GM18526 (cell line): ENCODE measurements around the gene RARB.

Source experiments
- POLR2A ChIP-seq: IDR thresholded peaks from 3 replicates; pipeline ENCODE4 v1.6.1; 2011; ENCODE audit not compliant: insufficient read length; ENCODE audit errors: extremely low read depth

The RARB gene

DNA sequence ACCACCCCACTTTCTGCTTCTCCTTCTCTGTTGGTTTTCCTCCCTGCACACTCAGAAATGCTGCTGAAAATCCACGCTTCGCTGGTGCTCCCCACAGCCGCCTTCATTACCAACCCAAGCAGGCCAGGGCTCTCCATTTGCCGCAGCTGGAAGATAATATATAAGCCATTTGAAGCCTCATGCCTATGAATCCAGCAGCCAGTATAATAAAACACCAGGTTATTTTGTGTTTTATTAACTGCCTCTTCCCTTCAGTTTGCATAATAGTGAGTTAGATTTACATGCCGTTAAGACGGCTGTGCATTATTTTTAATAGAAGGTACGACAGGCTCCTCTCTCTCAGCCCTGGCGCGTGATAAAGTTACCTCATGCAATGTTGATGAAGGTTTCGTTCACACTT lies 150.0 kb downstream of the RARB start:
- no peak for TF ChIP-seq POLR2A

DNA sequence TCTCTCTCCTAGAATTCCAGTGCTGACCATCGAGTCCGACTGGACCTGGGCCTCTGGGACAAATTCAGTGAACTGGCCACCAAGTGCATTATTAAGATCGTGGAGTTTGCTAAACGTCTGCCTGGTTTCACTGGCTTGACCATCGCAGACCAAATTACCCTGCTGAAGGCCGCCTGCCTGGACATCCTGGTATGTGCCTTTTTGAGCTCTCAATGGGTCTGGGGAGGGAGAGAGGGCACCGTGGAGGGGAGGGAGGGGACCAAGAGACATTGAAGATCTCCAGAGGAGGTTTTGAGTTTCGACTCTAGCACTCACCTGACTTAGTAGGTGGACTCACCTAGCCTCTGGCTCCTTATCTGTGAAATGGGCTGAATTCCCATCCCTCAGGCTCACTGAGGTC lies 152.5 kb downstream of the RARB start:
- TF ChIP-seq POLR2A, result no peak

DNA sequence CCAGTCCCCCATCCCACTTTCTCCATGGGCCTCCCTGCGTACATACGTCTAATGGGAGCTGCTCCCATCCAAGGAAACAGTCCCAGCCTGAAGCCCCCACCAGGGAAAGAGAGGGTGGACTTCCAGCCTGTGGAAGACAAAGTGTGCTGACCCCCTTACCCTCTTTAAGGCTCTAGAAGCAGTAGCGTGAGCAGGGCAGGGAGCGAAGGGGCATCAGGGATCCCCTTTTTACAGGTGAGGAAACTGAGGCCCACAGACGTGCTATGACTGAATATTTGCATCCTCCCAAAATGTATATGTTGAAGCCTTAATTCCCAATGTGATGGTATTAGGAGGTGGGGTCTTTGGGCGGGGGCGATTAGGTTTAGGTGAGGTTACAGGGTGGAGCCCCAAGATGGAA lies 153.3 kb downstream of the RARB start:
- TF ChIP-seq POLR2A, result no peak

DNA sequence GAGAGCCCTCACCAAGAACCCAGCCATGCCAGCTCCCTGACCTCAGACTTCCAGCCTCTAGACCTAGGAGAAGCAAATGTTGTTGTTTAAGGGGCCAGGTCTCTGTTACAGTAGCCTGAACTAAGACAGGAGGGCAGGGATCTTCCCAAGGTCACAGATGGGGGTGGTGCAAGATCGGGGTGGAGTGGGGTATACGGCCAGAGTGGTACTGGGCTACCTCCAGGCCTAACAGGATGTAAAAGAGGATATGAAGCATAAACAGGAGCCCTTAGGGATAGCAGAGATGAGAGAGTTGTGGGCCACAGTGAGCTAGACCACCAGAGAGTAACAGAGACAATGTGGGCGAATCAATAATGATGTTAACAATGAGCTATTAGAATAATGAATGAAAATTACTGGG lies 153.8 kb downstream of the RARB start:
- no peak for TF ChIP-seq POLR2A

DNA sequence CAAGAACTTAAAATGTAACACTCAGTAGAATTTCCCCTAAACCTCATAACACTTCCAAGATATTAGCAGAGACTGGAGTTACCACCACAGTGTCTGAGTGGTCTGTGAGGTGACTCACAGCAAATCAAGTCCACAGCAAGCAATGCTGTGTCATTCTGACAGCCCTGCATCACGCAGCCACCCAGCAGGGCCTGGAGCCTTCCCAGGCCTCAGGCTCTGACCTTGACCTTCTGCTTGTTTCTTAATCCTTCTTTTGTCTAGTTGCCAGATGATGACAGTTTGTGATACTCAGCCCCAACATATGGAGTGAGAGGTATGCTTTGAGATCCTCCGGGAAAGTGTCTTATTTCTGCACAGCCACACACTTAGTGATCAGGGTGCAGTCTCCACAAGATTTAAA lies 154.2 kb downstream of the RARB start:
- TF ChIP-seq POLR2A, result no peak

DNA sequence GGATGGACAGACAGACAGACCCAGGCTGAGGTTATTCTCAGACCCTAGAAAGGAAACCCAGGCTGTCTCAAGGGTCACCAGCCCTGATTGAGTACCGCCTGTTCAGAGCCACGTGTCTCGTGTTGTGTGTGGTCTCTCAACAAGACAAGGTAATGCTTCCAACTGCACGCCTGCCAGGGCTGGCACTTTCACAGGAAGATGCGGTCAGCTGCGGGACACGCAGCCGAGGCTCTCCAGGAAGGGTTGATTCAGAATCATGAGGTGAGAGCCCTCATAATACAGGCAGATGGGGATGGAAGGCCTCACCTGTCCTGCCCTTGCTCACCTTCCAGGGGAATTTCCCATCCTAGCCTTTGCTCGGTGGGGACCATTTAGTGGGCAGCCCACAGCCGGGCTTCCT lies 155.3 kb downstream of the RARB start:
- TF ChIP-seq POLR2A, result no peak

DNA sequence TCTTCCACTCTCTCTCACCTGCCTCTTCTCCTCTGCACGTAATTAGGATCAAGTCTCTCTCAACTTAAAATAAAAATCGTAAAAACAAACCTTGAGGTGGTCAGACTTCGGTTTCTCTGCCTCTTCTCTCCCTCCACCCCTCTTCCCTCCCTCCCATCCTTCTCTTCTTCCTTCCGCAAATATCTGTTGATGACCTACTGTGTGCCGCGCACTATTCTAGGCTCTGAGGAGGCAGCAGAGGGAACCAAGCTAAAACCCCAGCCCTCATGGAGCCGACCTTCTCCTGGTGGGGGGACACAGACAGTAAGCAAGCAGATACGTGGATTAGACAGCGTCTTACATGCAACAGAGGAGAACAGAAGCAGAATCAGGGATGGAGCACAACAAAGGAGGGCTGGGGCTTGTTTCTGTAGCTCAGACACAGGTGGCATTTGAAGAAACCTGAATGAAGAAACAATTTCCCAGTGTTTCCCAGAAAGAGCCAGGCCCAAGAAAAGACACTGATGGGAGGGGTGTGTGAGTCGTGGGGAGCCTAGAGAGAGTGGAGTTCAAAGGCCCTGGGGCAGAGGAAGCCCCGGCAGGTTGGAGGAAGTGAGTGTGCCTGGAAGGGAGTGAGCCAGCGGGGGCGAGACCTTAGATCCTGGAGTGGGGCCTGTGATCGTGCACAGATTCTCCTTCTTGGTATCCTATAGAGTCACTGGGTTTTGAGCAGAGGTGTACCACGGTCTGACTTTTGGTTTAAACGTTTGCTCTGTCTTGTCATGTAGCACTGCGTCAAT lies 156.1 kb downstream of the RARB start:
- no peak for TF ChIP-seq POLR2A

DNA sequence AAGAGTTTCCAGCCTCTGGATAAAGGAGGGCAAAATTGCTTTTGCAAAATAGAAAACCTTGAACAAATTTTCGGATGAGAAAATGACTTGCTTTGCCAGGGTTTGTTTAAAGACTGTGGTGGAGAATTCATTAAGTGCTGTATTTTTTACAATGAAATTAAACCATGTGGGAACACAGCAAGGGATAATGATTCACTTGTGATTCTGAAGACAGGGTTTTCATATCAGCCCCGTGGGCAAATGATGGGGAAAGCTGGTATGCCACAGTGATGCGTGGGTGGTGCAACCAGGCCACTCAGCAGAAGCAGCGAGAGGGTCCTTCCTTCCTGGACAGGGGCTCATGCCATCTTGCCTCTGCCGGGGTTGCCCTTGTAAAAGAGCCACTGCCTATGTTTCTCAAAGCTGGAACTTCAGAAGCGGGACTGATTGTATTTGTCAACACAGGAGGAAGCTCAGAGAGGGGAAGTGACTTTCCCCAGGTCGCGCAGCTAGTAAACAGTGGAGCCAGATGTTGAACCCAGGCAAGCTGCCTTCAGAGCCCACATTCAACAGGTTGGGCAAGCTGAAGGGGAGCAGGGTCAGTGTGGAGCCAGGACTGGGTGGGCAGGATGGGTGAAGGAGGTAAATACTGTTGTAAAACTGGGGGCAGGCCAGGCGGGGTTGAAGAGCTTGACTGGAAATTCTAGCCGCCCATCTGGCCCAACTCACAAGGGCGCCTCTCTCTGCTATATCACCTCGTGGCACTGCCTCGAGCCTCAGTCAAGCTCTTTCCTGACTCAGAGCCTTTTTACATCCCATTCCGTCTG lies 157.5 kb downstream of the RARB start:
- TF ChIP-seq POLR2A, result no peak

DNA sequence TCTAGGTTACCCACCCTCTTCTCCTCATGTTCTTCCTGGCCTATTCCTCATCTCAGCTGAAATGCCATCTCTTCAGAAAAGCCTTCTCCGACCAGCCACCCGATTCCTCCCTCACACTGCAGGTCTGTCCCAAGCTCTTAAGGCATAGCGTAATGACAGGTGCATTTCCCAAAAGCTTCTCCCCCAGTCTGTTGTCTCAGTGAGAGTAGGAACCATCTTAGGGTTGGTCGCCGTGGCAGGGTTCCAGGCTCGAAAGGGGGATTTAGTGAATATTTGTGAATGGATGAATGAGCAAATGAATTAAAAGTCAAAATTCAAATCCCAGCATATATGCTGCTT lies 158.1 kb downstream of the RARB start:
- no peak for TF ChIP-seq POLR2A

DNA sequence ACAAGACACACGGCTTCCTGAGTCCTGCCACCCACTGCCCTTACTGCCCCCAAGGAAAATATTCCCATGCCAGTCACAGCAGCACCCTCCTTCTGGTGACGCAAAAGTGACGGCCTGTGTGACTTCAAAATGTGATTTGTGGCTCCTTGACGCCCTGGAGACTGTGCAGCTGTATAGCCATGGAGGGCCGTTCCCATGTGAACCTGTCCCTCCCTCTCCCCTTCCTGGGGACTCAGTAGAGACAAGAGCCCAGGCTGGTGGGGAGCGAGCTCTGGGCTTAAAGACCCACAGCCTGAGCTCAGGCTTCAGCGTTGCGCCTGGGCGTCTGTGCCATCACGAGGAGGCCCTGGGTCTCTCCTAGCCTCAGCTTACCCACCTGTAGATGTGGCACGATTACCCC lies 158.5 kb downstream of the RARB start:
- no peak for TF ChIP-seq POLR2A

DNA sequence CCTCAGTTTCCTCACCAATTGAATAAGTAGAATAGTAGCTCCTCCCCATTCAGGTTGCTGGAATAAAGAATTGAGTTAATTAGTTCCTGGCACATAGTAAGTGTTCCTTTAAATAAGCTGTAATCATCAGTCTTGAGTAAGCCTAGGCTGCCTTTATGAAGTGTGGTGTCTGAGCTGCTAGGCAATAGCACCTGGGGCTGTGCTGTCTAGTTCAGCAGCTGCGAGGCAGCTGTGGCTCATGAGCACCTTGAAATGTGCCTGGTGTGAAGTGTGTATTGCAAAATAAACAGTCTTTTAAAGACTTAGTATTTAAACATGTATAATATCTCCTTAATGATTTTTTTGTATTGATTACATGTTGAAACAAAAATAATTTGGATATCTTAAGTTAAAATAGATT lies 159.0 kb downstream of the RARB start:
- TF ChIP-seq POLR2A, result no peak

DNA sequence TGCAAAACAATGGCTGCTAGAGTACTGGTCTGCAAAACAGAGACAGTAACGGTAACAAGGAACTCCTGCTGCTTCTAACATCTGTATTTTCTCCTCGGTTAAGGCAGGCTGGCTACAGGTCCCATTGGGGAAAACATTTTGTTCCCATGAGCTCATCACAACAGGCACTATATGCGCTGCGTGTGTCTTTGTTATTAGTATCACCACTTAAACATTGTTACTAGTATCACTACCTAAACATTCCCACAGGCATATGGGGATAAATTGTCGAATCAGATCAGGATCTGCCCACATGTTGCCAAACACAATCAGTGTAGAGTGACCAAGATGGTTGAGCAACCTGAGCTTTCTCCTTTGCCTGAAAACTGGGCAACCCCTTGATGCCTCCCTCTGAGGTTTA lies 159.5 kb downstream of the RARB start:
- no peak for TF ChIP-seq POLR2A

DNA sequence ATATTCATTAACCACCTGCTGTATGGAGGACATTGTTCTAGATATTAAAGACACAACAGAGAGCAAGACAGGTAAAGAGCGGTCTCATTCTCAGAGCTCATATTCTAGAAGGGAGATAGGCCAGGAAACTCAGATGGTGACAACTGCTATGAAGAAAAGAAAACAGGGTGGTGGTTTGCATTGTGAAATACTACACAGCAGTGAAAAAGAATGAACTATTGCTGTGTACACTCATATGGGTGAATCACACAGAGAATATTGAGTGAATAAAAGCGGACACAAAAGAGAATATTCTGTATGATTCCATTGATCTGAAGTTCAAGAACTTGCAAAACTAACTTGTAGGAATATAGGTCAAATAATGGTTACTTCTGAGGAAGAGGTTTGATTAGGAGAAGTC lies 159.9 kb downstream of the RARB start:
- no peak for TF ChIP-seq POLR2A

DNA sequence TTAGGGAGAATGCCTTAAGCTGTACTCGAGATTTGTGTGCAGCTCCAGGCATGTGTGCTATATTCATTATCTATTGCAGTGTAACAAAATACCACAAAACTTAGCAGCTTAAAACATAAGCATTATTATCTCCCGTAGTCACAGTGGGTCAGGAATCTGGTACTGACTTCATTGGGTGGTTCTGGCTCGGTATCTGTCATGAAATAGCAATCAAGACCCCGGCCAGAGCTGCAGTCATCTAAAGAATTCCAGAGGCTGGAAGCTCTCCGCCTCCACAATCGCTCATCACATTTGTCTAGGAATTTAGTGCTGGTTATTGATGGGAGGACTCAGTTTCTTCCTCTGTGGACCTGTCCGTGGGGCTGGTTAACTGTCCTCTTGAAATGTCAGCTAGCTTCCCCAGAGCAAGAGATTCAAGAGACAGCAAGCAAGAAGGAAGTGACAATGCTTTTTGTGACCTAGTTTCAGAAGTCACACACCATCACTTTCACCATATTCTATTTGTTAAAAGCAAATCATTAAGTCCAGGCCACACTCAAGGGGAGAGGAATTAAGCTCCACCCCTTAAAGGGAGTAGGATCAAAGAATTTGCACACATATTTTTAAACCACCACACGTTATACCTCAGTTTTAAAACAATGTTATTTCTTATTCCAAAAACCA lies 160.5 kb downstream of the RARB start:
- TF ChIP-seq POLR2A, result no peak

DNA sequence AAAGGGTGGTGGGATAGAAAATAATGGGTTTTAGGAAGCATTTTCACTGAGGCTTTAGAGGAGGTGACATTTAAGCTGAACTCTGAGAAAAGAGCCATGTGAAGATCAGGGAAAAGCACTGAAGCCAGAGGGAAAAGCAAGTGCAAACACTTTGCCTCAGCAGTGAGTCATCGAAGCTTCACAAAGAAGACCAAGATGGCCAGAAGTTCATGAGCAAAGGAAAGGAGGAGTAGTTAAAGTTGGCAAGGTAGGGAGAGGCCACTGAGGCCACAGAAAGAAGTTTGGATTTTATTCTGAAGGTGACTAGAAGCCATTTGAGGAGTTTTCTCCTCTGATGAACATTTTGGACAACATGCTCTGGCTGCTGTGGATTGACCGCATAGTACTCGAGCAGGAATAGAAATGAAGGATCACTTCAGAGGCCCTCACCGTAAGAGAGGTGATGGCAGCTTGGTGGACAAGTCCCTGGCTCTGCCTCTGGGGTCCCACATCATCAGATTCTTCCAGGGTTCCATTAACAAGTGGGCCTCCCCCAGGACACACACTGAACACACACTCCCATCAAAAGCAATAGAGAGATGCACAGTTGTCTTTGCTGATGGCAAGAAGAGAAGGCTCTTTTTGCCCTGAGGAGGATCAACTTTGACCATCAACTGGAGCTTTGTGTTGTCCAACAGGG lies 161.2 kb downstream of the RARB start:
- no peak for TF ChIP-seq POLR2A
